Hepatocyte (in vitro differentiated cells): ENCODE measurements around the gene BBS10.

Experiments used
- CTCF ChIP-seq: fragments of 200-600 bp; sonication (generic); IDR thresholded peaks from 2 replicates; pipeline ENCODE4 v1.5.1; 2016; ENCODE audit warnings: antibody characterized with exemption, mild to moderate bottlenecking; ENCODE audit not compliant: poor library complexity
- EZH2 ChIP-seq: fragments of 200-600 bp; sonication (generic); IDR thresholded peaks from 2 replicates; pipeline ENCODE4 v1.6.1; 2016; ENCODE audit warnings: antibody characterized with exemption, mild to moderate bottlenecking, borderline replicate concordance

GRCh38 chr12:76300297-76300665 lies 47.9 kb downstream of the BBS10 start:
- TF ChIP-seq CTCF (no peak), EZH2 (no peak)
